Activated CD4-positive, alpha-beta T cell treated with anti-CD3 and anti-CD28 coated beads, Interleukin-2, amount 50 U/mL, for 24 hours (primary cell): ENCODE data around the gene CRB3.

Experiments
- DNase-seq, 2 donors: peaks; one replicate each; pipeline ENCODE4 v3.0.0-alpha.2; 2020; ENCODE audit warnings: low read depth in 1 of 2, low spot score in 1 of 2

The CRB3 gene

DNA sequence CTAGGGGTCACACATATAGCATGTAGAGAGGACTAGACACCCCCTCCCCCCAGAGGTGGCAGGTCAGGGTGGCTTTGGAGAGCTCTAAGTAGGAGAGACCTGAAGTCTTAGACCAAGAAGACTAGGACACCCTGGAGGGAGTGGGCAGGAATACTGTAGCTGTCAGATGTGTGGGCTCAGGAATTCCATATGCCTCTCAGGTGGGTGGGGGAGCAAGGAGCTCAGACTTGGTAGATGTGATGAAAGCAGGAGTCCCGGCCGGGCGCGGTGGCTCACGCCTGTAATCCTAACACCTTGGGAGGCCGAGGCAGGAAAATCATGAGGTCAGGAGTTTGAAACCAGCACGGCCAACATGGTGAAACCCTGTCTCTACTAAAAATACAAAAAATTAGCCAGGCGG, 1.6 kb downstream of the CRB3 start:
- DNase-seq, result no peak

DNA sequence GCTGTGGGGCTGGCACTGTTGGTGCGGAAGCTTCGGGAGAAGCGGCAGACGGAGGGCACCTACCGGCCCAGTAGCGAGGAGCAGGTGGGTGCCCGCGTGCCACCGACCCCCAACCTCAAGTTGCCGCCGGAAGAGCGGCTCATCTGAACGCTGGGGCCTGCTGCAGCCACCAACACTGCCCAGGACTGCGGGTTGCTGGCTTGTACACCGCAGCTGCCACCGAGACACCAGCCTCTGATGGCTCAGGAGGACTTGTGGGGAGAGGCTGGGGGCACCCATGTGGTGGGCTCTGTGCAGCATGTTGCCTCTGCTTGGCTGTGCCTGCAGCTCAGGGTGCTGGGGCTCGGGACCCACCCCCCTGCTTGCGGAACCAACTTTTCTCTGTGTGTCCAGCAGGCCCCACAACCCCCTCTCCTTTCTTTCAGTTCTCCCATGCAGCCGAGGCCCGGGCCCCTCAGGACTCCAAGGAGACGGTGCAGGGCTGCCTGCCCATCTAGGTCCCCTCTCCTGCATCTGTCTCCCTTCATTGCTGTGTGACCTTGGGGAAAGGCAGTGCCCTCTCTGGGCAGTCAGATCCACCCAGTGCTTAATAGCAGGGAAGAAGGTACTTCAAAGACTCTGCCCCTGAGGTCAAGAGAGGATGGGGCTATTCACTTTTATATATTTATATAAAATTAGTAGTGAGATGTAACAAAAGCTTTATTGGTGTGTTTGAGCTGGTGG, 2.6 kb downstream of the CRB3 start:
- DNase-seq, result no peak

DNA sequence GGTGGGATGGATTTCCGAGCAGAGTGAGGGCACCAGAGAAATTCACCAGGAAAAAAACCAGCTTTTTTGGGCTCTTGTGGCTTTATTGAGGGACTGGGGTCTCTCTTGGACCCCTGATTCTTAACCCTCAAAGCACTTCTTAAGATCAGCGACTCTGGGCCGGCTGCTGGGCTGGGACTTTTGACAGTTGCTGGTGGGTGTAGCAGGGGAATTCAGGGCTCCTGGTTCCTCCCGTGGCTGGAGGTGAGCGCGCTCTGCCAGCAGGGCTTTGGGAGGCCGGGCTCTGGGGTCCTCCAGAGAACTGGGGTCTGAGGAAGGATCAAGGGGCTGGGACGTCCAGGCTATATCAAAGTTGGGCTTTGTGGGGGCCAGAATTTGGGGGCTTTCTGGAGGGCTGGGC, 3.3 kb downstream of the CRB3 start:
- DNase-seq, result no peak

GRCh38 chr19:6470173-6470572, 6.1 kb downstream of the CRB3 start:
- DNase-seq, result no peak

DNA sequence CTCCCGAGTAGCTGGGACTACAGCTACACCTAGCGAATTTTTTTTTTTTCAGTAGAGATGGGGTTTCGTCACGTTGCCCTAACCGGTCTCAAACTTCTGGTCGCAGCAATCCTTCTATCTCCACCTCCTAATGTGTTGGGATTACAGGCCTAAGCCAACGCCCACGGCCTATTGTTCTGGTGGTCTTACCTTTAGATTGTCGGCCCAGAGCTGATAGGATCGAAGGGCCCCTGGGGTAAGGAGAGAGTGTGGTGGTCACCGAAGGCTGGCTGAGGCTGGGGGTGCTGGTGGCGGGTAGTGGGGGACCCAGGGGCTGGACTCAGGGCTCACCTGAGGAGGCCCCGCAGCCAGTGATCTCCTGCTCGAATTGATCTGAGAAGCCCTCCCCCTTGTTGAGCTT, 7.0 kb downstream of the CRB3 start:
- no peak for DNase-seq

DNA sequence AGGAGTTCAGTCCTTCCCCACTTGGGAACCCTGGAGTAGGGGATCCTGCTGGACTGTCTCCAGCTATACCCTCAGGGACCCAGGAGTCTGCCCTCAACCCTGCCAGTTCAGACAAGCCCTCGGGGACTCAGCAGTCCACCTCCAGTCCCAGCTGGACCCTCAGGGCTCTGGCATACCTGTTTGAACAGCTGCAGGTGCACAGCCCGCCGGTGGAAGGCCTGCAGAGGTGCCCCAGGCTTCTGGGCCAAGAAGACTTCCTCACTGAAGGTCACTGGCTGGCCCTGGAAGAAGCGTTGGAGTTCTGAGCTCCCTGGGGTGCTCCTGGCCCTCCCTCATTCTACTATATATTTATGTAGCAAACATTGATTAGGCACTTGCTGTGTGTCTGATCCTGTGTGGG, 8.6 kb downstream of the CRB3 start:
- no peak for DNase-seq

GRCh38 chr19:6473647-6474046, 9.6 kb downstream of the CRB3 start:
- DNase-seq, result no peak

DNA sequence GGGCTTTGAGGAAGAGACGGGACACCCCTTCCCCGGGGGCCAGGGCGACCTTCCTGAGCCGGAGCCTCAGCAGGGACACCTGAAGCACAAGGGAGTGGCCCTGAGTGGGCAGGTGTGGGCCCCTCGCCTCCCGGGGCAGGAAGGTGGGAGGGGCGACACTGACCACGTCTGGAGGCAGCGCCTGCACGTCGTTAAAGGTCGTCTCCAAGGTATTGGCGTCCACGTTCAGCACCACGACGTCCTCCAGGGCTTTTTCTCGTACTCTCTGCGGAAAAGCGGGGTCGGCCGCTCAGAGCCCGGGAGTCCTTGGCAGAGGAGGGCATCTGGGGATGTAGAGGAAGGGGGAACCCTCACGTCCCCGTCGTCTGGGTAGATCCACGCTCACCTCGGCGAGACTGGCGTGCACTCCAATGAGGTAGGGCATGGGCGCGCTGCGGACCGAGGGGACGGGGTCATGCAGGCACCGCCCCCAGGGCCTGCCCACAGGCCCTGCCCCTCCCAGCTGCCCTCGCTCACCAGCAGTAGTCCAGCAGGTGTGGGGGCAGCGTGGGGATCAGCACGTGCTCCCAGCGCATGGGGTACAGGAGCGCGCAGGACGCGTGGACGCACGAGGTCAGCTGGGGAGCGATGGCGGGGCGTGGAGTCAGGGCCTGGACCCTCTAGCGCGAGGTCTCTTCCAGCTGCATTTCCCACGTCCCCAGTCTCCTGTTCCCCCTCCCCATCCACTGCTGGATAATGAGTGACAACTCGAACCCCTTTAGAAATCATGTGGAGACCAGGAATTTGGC, 11.4 kb downstream of the CRB3 start:
- no peak for DNase-seq

GRCh38 chr19:6476155-6476895, 12.3 kb downstream of the CRB3 start:
- DNase-seq, result peak; percentile 47 to 50

- no peak for DNase-seq
Measured at GRCh38 chr19:6476896-6477431, 12.9 kb downstream of the CRB3 start.

DNA sequence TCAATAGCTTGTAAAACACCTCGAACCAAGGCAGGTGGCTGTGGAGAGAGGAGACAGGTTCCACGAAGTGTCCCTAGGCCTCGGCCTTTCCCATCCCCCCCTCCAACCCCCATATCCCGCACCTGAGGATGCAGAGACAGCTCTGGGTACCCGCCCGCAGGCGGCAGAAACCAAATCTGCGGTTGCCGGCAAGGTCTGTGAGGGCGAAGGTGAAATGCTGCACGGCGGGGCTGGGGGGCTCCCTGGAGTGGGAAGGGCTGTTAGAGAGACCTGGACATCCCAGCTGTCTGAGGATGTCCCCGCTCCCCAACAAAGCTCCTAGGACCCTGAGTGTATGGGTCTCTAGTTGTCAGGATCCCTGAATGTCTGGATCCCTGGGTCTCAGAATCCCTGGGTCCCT, 14.7 kb downstream of the CRB3 start:
- DNase-seq, result no peak

DNA sequence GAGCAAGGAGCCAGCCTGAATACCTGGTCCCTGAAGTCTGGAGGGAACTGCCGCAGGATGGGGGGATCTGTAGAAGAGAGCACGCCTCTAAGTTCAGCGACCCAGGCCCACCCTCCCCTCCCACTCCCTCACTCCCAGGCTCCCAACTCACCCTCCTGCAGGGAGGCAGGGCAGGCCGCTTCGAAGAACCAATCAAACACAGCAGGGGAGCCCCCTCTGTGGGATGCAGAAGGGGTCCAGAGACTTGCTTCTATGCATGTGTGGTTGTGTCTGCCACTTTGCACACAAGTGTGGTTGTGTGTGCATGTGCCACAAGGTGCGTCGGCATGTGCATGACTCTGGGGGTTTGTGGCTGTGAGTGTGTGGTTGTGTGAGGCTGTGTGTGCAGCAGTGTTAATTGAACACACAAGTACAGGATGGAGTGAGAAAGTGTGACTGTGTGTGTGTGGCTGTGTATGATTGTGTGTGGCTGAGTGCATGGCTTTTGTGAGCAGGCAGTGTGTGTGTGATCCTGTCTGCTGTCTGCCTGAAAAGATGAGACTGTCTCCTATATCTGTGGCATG, 15.8 kb downstream of the CRB3 start:
- no peak for DNase-seq

GRCh38 chr19:6480848-6481415, 16.9 kb downstream of the CRB3 start:
- no peak for DNase-seq

- DNase-seq, result peak; percentile 45 to 59
Measured at GRCh38 chr19:6481541-6482342, 17.7 kb downstream of the CRB3 start, which contains the start of gene DENND1C. DENND1C (minus strand) TSS chr19:6481787; CDS start chr19:6481695, 92 bp downstream.

DNA sequence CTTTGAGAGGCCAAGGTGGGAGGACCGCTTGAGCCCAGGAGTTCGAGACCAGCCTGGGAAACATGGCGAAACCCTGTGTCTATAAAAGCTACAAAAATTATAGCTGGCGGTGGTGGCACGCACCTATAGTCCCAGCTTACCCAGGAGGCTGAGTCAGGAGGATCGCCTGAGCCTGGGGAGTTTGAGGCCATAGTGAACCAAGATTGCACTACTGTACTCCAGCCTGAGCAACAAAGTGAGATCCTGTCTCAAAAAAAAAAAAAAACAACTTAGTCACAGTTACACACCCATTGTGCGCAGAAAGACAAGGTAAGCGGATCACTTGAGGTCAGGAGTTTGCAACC, 18.2 kb downstream of the CRB3 start:
- no peak for DNase-seq

DNA sequence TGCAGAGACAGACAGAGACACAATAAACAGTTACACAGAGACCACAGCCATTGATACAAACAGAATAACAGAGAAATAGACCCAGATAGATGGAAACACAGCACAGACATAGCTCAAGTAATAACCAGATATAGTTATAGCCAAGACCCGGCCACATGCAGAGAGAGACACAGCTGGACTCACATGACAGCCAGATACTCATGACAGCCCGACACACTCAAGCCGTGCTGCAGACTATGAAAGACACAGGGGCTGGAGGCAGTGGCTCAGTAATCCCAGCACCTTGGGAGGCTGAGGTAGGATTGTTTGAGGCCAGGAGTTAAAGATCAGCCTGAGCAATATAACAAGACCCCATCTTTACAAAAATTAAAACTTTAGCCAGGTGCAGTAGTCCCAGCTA, 19.2 kb downstream of the CRB3 start:
- DNase-seq, result no peak

- DNase-seq, result no peak
Measured at GRCh38 chr19:6484230-6484629, 20.2 kb downstream of the CRB3 start.

- no peak for DNase-seq
Measured at GRCh38 chr19:6484831-6485230, 20.8 kb downstream of the CRB3 start.

DNA sequence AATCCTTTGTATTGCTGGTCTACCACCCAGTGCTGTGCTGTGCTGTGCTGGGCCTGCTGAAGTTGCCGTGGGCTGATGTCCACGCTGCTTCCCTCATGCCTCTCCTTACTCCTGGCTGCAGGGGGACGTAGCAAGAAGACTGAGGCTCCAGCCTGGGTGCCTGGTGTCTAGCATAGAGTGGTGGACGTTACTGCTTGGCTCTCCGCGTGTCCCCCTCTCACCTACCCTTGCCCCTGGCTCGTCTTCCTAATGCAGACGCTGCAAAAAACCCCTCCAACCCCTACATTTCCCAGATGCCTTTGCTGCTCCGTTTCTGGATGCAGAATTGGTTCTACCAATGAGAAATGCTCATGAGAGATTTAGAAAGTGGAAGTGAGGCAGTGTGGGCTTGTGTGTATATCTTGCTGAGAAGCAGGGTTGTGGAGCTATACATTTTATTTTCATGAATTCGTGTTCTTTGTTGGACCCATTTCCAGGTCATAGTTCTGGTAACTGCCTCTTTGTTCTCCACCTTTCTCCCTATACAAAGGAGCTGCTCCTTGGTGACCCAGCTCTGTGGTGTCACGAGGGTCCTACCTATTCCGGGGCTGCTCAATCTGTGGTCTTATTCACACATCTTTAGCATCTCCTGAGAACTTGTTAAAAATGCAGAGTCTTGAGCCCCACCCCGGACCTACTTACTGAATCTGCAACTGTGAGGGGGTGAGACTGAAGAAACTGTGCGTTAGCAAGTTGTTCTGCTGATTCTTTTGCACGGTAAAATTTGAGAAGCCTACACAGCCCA, 25.4 kb downstream of the CRB3 start:
- no peak for DNase-seq

DNA sequence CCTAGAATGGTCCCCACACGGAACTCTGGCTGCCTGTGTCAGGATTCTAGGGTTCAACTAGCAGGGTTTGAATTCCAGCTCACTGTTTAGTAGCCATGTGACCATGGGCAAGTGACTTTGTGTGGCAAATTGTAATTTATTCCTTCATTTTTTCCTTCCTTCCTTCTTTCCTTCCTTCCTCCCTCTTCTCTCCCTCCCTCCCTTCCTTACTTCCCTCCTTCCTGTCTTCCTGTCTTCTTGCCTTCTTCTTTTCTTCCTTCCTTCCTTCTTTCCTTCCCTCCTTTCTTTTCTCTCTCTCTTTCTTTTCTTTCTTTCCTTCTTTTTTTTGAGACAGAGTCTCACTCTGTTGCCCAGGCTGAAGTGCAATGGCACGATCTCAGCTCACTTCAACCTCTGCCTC, 26.1 kb downstream of the CRB3 start:
- no peak for DNase-seq
